HG03064 (cell line): ENCODE measurements around the gene FOXL2NB.

ENCODE experiments used
- ATAC-seq: cut with Tn5 transposase; IDR thresholded peaks from one replicate; pipeline ENCODE4 v1.9.1; 2021; ENCODE audit warnings: low read depth; ENCODE audit not compliant: unreplicated experiment

FOXL2NB gene

DNA sequence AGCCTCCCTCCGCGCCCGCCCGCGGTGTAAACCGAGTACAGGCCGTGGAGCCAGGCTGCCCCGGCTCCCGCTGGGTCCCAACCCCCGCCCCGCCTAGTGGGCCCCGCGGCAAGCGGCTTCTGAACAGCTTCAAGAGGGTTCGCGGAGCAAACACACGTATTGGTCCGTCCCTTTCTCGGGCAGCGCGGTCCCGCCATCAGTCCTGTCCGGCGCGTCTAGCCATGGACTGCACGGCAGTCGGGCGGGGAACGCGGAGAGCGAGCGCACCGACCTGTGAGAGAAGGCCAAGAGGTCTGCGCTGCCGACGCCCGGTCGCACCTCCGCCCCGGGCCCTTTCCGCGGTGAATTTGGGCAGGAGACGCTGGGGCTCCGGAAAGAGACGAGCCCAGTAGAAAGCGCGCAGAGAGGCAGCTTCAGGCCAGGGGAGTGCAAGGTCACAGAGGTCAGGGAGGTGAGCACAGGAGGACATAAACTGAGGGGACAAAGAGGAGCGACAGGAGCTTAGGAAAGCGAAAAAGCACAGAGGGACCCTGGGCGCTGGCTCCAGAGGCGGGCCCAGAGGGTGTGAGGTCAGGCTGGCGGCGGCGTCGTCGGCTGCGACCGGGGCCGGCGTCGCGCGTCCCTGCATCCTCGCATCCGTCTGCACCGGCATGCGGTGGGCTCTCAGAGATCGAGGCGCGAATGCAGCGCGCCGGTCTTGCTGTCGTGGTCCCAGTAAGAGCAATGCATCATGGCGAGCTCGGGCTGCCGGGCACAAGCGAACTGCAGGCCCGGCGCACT is 1.9 kb upstream of the FOXL2NB start:
- no peak for ATAC-seq

DNA sequence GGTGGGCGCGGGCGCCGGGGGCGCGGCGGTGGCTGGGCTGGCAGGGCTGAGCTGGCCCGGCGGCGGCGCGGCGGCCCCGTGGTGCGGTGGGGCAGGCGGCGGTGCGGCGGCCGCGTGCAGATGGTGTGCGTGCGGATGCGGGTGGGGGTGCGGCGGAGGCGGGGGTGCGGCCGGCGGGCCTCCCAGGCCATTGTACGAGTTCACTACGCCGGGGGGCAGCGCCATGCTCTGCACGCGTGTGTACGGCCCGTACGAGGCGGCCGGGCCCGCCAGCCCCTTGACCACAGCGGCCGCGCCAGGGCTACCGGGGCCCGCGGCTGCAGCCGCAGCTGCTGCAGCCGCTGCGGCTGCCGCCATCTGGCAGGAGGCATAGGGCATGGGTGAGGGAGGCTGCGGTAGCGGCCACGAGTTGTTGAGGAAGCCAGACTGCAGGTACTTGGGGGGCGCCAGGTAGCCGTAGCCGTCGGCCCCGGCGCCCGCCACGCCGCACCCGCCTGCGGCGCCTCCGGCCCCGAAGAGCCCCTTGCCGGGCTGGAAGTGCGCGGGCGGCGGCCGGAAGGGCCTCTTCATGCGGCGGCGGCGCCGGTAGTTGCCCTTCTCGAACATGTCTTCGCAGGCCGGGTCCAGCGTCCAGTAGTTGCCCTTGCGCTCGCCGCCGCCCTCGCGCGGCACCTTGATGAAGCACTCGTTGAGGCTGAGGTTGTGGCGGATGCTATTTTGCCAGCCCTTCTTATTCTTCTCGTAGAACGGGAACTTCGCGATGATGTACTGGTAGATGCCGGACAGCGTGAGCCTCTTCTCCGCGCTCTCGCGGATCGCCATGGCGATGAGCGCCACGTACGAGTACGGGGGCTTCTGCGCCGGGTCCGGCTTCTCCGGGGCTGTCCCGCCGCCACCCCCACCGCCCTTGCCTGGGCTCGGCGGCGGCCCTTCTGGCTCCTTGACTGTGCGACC is 1.0 kb upstream of the FOXL2NB start:
- ATAC-seq: no peak

DNA sequence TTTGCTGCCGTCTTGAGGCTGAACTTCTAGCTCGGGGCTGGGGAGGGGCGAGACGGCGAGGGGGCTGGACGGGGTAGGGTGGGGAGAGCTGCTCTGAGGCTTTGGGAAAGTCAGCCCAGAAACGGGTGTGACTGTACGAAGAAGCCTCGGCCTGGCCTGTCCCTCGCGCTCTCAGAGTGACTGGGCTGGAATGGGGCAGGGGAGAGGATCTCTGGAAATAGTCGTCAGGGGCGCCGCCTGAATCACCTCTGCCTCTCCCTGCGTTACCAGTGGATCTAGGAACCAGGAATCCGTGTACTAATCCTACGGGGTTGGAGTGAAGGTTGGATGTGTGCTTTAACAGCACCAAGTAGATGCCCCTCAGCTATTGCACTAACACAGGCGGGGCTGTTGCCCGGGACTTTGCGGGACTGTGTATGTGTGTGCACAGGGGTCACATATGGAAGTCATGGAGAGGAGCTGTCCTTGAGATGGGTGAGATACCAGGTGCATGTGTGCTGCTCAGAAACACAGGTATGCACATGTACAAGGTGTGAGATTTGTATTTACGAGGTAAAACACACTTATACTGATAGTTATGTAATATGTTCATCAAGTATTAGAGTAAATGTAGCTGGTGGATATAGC is 591 bp downstream of the FOXL2NB start:
- ATAC-seq: no peak

DNA sequence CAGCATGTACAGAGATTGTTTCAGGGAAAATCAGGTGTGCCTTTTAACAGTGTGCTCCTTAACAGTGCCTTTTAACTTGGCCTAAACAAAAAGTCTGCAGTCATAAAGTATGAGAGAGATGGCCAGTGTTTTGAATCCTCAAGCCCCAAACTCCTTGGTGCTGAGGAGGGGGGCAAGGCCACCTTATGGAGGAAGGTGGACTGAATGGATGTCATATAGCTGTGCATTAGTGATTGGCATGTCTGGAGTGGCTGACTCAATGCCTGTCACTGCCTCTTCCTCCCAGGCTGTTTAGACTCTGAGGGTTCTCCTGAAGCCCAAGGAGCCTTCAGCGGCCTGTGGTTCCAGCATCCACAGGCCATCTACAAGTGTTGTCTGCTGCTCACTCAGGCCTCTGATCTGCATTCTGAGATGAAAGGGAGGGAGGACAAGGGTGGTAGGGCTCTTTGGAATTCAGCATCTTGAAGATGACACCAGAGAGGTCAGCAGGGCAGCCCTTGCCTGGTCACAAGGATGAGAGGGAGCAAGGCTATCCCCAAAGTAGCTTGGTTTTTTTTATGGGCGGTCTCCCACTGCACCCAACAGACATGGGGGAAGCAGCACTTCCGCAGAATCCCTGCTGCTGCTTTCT is 1.5 kb downstream of the FOXL2NB start:
- ATAC-seq: no peak

DNA sequence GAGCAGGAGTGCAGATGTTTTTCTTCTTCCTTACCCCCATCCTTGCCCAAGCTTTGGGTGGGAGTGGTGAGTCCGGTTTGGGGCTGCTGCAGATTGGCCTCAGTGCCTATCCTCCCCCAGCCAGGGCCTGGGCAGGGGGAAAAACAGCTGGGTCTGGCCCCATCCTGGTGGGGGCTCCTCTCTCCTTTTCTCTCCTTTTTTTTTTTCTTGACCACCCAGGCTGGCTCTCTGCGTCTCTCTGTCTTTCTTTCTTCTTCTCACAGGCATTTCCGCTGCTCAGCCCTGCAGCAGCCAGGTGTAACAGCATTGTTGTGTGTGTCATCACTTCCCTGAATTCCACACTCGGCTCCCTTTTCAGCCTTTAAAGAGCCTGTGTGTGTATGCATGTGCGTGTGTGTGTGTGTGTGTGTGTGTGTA is 2.0 kb downstream of the FOXL2NB start:
- no peak for ATAC-seq

DNA sequence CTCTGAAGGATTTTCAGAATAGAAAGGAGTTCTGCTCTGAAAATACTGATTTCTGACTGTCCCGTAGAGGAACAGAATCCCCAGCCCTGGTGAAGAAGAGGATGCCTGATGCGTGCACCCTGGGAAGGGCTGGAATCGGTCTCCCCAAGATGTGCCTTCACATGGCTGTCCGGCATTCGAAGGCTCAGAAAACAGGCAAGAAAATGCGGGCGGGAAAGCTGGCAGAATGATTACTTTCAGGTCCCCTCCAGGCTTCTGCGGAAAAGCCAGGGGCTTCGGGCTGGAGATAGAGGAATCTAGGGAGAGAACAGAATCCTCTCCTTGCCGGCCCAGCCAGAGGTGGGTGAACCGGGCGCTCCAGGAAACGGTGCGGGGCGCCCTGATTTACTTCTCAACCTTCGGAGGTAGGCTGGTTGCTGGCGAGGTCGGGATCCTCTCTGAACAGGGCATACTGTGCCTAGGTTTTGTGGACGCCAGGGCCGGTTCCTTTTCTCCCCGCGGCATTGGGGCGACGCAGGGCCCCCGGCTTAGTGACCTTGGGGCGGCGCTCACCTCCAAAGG is 2.5 kb downstream of the FOXL2NB start:
- ATAC-seq: no peak

DNA sequence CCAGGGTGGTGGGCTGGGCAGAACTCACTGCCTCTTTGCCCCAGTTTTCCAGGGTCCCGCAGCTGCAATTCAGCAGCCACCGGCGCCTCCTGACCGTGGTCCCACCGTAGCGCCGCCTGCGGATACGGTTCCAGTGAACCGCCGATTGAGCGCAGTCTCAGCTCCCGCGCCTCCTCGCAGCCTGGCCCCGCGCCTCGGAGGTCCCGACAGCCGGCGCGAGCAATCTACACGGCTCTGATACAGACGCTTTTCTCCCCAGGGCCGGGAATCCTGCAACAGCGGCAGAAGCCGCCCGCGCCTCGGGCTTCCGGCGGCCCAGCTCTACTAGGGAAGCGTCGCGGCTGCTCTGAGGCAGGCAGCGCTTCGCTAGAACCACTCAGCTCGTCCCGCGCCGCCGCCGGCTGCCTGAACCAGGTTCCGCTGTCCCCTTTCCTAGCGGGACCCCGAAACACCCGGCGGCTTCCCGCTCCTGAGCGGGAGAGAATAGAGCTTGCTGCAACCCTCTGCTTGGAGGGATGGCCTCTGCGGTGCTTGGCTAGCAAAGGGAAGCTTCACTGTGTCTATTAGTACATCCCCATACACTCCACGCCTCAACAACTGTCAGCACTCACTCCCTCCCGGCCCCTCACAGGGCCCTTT is 3.1 kb downstream of the FOXL2NB start:
- ATAC-seq: no peak

DNA sequence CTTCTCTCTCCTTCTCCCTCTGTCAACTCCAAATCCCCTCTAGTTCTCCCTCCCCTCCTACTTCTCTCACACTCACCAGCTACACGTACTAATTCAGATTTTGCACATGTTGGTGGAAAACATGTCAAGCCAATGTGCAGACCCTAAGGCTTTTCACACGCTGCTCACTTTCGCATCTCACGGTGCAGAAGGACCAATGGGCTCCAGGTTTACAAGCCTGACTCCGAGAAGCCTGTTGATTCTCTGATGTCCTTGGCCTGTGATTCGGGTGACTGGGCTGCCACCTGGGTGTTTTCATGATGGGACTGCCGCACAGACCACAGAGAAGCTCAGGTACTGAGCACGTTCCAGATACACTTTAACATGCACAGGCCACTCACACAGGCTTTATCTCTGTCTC is 3.7 kb downstream of the FOXL2NB start:
- no peak for ATAC-seq

DNA sequence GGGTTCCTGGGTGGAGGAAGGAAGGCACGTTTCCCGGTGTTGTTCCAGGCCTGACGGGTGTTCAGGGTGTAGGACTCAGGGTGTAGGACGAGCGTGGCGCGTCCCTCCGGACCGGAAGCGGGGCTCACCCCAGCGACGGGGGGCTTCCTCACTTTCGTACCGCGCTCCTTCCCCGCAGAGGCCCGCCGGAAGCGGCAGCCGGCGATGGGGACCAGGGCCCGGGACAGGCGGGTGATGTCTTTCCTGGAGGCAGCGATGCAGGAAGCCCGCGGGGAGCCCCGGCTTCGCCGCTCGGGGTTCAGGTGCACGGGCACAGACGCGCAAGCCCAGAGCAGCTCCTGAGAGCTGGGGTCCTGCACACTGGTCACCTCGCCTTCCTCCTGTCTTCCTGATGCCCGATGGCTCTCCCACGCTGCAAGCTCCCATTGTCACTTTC is 13.4 kb downstream of the FOXL2NB start:
- no peak for ATAC-seq

DNA sequence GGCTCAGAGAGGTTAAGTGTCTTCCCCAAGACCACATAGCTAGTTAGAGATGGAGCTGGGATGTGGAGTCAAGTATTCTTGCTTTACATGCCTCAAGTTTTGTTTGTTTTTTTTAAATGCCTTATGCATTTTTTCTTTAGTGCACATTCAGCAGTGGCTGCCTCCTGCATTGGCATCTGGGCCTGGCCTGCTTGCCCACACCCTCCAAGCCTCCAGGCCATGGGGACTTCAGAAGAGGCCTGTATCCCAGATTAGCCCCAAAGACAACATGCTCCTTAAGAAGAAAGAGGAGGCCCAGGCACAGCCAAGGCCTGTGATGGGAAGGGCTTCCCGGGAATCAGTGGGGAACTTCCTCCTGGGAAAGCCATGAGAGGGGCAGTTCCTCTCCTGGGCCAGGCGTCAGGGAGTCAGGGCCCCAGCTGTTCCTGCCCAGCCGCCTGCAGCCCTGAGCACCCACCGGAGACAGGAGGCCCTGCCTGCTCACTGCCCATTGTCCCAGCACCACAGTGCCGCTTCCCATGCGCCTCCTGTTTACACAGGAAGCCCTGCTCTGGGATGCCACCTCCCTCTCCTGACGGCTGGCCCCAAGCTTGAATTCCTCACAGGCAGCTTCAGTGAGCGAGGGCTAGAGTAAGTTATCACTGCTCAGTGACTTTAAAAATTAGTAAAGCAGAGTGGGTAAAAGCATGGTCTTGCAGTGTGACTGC is 16.0 kb downstream of the FOXL2NB start:
- no peak for ATAC-seq

DNA sequence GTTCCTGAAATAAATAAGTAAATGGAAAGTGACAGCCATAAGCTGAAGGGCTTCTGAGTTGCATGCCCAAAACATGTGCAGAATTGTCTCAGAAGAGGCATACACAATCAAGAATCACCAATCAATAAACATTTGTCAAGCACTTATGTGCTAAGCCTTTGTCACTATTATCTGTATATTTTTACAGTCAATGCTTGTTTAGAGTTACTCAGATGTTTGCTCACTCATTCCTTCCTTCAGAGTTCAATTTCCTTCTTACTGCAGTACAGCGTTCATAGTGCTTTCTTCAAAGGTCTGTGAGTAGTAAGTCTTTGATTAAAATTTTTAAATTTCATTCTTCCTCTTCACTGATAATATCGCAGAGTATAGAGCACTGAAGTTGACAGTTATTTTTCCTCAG is 17.2 kb downstream of the FOXL2NB start:
- no peak for ATAC-seq

DNA sequence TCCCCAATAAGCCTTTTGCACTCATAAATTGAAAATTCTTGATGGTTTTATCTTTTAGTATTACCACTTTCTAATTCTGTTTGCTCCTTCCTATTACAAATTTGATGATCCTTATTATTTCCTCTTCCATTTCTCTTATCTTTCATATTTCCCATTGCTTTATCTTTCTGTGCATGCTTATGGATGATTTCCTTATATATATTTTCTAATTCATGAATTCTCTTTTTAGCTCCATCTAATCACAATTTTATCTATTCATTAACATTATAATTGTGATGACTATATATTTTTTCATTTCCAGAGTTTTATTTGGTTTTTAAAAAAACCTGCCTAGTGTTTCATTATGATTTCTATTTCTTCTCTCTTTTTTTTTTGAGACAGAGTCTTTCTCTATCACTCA is 17.9 kb downstream of the FOXL2NB start:
- ATAC-seq: no peak

DNA sequence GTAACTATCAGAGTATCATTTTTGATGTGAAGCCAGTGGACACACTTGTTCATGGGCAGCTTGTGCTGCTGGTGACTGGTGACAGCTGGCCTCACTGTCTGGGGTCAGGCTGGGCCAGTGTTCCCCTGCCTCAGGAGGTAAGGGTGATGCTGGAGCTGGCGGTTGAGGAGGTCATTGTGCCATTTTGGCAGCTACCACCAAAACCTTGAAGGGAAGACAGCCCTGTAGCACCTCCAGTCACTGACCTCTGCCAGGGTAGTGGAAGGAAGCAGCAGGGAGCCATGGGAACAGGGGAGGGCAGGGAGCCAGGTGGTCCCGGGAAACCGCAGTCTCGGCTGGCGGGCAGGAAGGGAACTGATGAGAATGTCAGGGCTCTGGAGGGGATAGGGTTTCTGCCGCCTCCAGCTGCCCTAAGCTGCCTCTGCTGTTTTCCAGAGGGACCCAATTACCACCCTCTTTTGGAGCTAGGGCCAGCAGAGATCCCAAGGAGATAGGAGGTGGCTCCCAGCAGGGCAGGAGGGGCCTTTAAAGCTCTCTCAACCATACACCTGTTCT is 24.8 kb downstream of the FOXL2NB start:
- no peak for ATAC-seq

DNA sequence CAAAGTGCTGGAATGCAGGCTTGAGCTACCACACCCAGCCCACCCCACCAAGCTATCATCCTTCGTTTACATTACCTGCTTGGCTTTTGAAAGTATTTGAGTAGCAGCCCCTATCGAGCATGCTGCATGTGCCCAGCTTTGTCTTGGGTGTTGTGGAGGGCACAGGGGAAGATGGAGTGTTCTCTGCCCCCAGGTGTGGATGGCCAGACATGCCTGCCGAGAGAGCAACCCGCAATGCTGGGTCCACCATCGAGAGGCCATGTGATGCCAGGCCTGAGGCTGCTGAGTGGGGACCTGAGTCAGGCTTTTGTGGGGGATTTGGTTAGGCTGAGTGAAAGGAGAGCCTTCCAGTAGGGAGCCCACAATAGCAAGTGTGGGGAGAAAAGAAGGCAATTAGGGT is 25.9 kb downstream of the FOXL2NB start:
- no peak for ATAC-seq

DNA sequence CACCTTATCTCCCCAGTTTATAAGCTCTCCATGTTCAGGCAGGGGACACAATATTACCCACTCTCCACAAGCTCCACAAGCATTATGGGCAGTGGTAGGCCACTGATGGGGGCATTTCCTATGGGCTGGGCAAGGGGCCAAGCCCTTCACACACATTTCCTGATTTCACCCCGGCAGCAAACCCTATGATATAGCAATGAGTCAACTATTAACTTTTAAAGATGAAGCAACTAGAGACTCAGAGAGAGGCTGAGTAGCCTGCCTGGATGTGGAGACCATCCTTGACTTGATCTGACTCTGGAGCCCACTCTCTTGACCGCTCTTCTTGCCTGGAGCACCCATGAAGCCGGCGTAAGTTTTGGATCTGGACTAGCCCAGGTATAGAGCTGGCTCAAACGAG is 27.4 kb downstream of the FOXL2NB start:
- ATAC-seq: no peak

DNA sequence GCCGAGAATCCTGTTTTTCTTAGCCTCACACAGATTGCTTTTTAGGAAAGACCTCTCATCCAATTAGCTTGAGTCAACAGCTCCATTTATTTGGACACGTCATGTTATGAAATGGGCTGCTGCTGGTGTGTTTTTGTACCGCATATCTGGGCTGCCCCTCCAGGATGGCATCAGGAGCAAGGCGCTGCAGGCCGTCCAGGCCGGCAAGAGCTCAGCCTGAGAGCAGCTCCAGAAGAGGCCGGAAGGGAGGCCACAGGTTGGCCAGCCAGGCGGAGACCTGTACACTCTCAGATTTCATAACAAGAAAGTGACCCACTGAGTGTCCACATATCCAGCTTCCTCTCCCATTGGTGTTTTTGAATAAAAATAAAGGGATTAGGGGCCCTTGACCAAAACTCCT is 28.3 kb downstream of the FOXL2NB start:
- ATAC-seq: no peak

DNA sequence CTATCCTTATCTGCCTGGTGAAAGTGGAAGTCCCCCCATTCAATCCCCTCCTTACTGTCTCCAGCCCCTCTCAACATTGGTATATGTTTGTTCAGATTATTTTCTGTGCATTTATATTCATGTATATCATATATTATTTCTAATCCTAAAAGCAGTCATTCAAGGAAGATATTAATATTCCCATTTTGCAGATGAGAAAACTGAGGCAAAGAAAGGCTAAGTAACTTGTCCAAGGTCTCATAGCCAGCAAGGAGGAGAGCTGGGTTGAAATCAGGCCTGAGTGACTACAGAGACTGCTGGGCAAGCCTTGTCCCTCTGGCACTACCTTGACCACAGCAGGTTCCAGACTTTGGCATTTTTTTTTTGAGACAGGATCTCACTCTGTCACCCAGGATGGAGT is 29.0 kb downstream of the FOXL2NB start:
- no peak for ATAC-seq

DNA sequence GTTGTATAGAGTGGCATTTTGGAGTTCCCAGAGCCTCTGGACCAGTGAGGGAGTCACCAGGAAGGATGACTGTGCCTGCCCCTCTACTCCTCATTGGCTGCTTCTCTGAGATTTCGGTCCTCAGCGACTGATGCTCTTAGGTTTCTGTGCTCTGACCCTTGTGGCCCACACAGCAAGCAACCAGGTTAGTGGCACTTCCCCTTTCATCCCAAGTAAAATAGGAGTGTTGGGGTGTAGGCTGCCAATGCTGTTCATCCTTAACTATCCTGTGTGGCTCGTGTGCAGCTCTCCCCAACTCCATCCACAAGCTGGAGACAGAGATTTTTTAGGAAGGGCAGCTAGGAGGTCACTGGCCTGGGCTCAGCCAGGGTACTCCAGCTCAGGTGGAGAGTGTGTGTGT is 37.8 kb downstream of the FOXL2NB start:
- ATAC-seq: no peak

DNA sequence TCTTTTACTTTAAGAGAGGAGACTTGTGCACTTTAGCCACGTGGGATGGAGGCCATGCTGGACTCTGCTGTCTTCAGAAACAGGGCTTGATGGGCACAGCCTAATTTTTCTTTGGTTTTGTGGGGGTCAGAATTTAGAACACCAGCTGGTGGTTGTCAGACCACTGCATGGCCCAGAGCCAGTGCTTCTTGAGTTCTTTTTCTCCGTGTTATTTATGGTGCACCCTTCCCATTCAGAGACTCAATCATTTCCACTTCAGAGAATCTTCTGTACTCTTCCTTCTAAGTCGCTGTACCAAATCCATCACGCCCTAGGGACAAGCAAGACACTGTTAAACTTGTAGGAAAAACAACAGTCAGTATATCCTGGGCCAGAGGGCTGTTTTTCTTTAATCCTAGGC is 38.9 kb downstream of the FOXL2NB start:
- no peak for ATAC-seq
